ENCODE data around the gene SLC2A9.

SLC2A9 gene

DNA sequence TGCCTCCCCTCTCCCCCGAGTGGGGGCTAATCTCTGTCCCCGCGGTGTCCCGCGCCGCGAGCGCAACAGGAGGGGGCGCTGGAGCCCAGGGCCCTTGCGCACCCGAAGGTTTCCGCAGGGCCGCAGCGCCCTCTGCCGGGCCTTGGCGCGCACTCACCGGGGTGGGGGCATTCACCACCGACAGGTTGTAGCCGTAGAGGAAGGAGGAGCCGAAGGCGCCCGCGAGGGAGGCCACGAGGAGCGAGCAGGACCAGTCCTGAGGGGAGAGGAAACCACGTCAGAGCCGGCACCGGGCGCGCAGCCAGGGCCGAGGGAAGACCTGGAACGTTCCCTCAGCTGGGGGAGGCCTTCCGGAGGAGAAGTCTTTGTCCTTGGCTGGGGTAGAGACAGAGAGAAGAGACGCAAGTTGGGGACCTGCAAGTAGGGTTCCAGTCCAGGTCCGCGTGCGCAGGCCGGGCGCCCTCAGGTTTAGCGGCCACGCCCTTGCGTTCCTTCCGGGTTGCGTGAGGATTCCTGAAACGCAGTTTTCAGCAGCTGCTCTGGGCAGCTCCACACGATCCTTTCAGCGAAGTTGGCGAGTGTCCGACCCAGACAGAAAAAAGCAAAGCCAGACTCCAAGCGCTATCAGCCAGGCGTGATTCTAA lies 2.4 kb downstream of the SLC2A9 start:
- peak; percentile 76 to 83 (median 80) for DNase-seq

DNA sequence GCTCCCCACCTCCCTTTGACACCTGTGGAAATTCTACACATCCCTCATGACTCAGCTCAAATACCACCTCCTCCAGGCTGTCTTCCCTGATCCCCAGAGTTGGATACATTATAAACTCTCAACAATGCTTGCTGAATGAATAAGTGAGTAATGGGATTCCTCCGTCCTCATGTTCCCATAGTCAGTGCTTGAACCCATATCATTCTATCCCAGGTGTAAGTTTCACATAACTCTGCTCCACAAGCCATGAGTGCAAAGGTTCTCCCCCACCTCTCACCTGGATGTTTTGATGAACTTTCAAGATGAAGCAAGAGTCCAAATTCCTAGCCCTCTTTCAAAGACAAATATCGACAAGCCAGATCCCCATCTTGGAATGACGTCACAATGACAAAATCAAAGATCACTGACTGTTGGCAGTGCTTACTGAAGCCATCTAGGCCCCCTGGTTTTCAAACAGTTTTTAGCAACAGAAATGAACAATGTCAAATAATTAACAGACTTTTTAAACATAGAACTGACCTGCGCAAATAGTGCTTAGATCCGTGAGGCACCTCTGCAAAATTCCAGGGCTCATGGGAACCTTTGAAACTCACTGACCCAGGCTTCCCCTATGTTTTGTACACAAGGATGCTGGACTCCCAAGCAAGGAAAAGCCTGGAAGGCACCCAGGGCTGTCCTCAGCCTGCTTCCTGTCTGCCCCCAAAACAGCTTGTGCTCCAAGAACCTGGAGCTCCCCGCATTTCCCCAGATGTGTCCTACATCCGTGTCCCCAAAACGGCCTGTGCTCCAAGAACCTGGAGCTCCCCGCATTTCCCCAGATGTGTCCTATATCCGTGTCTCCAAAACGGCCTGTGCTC lies 4.0 kb downstream of the SLC2A9 start:
- DNase-seq, result no peak

DNA sequence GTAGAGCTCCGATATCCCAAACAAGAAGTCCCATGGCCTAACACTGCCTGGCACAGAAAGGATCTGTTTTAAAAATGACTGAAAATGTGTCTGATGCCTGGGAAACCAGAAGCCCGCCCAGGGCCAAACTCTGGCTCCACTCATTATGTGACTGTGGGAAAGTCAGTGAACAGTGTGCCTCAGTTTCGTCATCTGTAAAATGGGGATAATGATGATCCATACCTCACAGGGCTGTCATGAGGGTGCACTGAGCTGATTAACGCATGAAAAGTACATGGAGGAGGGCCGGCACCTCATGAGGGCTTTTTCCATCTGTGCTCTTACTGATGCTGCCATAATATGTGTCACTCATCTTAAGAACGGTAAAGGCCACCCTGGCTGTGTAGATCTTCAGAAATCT lies 5.1 kb downstream of the SLC2A9 start:
- DNase-seq, result no peak

DNA sequence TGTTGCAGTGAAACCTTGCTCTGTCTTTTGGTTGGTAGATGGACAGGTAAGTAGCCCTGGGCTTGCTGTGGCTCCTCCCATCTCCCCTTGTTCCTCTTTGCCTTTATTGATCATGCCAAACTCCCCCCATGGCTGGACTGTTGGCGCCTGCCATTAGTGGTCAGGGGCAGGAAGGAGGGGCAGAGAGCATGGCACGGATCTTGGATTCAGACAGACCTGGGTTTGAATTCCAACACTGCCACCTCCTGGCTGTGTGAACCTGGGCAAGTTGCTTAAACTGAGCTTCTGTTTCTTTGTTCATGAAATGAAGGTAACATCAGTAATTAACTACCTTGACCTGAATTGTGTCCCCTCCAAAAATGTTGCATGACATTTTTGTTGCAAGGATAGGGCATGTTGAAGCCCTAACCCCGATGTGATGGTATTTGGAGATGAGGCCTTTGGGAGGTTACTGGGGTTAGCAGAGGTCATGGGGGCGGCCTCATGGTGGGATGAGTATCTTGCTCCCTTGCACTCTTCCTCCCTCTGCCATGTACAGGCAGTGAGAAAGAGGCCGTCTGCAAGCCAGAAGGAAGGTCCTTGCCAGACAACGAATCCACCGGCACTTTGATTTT lies 6.0 kb downstream of the SLC2A9 start:
- no peak for DNase-seq

DNA sequence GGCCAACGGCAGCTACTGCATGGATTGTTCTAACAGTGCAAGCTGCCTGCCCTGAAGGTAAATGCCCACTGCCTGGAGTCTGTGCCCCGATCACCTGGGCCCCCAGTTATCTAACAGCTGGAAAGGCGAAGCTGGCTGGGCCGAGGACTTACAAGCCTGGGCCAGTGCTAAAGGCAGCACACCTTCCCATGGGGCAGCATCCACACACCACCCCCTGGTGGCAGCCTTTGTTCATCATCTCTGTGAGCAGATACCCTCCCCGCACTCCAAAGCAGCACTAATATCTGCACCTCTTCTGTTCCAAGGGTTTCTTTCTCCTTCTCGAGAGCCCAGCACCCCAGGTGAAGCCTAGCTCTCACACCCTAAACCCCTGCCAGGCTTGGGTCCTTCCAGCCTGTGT lies 7.6 kb downstream of the SLC2A9 start:
- DNase-seq, result no peak

DNA sequence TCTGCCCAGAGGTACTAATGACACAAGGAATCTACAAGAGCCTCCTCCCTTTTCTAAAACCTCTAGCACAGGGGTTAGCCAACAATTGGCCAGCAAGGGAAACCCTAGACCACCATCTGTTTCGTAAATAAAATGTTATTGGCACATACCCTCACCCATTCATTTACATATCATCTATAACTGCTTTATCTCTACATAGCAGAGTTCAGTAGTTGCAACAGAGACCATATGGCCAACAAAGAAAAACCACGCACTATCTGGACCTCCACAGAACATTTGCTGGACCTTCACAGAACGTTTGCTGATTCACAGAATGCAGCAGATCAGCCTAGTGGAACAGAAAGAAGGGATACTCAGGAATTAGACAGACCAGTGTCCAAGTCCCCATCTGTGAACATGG lies 9.4 kb downstream of the SLC2A9 start:
- DNase-seq, result no peak

DNA sequence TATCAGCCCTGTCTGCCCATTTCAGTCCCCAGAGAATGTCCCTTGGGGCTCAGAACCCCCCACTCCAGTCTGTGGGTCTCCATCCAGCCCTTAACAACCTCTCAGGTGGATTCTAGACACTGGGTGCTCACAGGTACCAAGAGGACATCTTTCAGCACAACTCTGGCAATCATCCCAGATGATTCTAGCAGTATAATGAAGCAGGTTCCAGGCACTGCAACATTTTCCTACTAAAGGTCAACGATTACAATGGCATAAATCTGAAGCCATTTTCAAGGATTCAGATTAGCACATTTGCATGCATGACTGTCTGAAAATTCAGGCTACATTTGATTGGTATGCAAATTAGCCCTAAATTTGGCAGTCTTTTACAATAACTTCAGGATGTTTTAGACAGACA lies 10.0 kb downstream of the SLC2A9 start:
- no peak for DNase-seq

GRCh38 chr4:10009861-10010500 lies 11.3 kb downstream of the SLC2A9 start:
- DNase-seq, result no peak

GRCh38 chr4:10008609-10009005 lies 12.7 kb downstream of the SLC2A9 start:
- DNase-seq, result no peak

GRCh38 chr4:10007793-10008608 lies 13.3 kb downstream of the SLC2A9 start:
- no peak for DNase-seq

GRCh38 chr4:10007436-10007740 lies 13.9 kb downstream of the SLC2A9 start:
- no peak for DNase-seq

GRCh38 chr4:10006601-10007435 lies 14.5 kb downstream of the SLC2A9 start:
- DNase-seq, result no peak

GRCh38 chr4:10006231-10006600 lies 15.1 kb downstream of the SLC2A9 start:
- DNase-seq, result no peak

GRCh38 chr4:10005632-10006031 lies 15.7 kb downstream of the SLC2A9 start:
- DNase-seq, result no peak

- DNase-seq, result no peak
These were observed 17.6 kb downstream of the SLC2A9 start for GRCh38 chr4:10003666-10004065.

DNA sequence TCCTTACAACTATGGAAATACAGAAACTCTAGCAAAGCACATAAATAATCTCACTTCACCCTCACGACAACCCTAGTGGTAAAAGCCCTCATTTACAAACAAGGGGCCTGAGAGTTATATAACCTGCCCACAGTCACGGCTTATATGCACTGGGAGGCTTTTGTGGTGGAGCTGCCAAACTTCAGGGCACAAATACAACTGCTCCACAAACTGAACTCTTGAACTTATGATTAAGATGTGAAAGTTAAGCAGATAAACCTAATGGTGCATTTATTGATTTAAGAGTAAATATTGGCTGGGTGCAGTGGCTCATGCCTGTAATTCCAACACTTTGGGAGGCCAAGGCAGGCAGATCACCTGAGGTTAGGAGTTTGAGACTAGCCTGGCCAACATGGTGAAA lies 19.0 kb downstream of the SLC2A9 start:
- DNase-seq, result no peak

GRCh38 chr4:10001757-10002156 lies 19.5 kb downstream of the SLC2A9 start:
- no peak for DNase-seq

DNA sequence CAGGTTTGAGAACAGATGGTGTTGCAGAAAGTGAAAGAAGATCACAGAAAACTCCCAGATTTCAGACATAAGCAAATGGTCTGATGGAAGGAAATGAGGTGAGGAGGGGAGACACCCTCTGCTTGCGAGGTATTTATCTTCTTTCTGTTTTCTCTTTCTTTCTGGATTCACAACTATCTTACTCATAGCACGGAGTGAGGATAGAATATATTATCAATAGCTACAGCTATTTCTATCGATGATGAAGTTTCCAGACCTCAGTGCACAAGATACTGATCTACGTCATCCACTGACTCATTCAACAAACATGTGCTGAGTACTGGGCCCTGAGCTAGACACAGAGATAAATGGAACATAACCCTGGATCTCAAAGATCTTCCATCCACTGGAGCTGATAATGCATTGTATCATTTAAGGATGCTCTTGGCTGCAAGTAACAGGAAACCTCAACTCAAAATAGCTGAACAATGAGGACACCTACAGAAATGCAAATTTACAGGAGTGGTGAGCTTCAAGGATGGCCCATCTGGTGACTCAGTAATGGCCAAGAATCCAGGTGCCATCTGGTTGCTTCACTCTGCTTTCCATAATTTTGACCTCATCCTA lies 21.2 kb downstream of the SLC2A9 start:
- no peak for DNase-seq

- no peak for DNase-seq
These were observed 23.4 kb downstream of the SLC2A9 start for GRCh38 chr4:9997886-9998285.

GRCh38 chr4:9996319-9997110 lies 24.8 kb downstream of the SLC2A9 start:
- DNase-seq, result no peak
